T-helper 2 cell treated with Interferon-gamma antibody and Interleukin-4, amounts not matched to agents 100 ng/mL and 5 ng/mL, for 36 hours (primary cell): ENCODE measurements around the gene PPP1R13B. TPM values are rescaled to one million over a fixed set of nuclear protein-coding genes. Genes with fewer than 3 reads are reported as not detected.

Experiments
- intact Hi-C: fragments of 100-400 bp; cut with micrococcal nuclease; formaldehyde crosslinking; loops from one replicate; pipeline ENCODE4 v1.15.1; 2023
- total RNA-seq: library from RNA; stranded (reverse); gene quantifications from 2 replicates; pipeline ENCODE4 v1.2.3, GENCODE V29; 2022

Gene PPP1R13B
- total RNA-seq, 1 donor from 2014 or later: 8.9 TPM

DNA sequence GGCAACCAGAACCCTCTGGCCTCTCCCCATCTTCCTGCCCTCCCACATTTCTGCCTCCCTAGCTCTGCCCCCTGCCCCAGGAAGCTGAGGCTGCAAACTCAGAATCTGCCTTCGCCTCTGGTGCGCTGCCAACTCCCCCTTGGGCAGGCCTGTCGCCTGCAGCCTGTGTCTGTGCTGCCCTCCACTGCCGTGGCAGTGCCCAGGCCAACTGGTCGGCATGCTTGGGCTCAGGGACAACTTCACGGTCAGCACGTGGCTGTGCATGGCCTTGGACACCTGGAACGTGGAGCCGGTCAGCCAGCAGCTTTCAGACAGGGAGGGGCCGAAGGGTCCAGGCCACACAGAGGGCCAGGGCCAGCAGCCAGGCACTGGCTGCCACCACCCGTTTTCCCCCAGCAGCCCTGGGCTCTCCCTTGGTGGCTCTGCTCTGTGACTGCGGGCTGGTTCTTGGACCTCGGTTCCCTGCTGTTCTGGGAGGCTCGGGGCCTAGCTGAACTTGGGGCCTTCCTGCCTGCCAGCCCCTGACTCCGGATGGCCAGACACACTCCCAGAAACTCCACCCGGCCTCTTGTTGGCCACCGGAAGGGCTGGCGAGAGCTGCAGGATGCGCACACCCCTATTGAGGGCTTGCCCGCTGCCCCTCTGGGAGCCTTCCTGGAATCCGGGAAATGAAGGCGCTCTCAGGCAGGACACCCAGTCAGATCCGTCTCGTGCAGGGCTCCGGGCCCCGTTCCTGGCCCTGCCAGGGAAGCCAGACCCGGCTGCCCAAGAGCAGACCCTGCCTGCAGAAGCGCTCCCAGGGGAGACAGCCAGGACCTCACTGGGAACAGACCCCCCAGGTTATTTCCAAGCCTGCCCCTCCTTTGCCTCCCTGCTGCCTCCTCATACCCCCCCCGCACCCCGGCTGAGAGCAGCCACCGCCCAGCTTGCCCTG is 34.2 kb upstream of the PPP1R13B start:
- intact Hi-C loops: no loop called here

DNA sequence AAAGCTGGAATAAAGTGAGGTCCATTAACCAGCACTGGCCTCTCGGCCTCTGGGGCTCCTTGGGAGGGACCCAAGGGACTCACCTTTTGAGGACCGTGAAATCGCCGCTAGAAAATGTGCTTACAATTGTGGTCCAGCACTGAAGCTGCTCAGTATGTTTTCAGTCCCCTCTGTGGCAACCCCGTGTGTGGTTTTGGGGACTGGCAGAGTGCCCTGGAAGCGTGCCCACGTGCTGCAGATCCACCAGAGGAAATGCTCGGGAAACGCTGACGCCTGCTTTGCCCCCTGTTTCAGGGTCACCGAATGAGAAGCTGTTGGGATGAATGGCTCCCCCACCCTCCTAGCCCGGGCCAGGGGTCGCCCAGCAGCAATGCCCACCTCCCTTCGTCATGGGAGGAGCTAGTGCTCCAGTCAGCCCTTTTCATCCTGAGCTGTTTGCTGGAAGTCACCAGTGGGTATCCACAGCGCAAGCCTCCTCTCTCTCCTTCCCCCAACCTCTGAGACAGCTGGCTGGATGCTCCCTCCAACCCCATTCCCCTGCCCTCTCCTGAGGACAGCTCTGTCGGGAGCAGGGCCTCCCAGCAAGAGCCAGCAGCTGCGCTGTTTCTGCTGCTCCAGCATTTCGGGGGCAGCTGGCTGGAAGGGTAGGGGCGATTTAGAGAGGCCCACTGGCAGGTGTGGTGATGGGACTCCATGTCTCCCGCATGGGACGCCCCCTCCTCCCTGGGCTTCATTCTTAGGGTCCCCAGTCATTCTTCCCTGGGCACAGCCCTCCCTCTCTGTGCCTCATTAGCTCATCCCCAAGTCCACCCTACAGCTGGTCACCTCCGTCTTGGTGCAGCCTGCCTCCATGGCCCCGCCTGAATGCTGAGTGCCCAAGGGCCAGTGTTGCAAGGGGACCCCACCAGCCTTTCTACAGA is 33.2 kb upstream of the PPP1R13B start:
- intact Hi-C loops: no loop called here

DNA sequence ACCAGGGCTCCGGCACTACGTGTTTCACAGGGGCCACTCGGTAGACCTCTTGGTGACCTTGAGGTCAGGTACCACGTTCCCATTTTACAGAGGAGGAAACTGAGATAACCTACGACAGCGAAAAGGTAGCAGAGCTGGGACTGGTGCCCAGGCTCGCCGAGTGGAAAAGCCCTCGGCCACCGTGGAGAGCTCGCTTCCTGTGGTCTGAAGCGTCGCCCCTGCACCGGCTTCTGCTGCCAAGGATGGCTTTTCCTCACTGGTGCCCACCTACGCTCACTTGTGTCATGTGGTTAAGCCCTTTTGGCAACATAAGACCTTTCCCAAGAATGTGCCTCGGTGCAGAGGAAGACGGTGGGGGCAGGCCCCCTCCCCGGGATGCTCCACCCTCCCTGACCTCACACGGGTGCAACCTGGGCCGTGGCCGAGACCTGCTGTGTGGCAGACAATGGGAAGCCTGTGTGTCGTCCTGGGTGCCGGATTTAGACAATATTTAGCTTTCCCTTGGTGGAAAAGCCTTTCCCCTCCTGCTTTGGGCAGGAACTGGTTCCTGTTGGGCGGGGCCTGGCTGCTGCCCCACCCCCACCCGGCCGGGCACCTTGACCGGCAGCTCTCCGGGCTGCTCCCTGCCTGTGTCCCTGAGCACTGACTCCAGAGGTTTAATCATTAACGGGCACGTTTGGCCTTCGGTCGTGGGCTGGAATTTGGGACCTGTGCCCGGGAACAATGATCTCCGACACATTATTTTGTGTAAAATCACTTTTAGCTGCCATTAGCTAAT is 32.4 kb upstream of the PPP1R13B start:
- intact Hi-C loops: no loop called here

DNA sequence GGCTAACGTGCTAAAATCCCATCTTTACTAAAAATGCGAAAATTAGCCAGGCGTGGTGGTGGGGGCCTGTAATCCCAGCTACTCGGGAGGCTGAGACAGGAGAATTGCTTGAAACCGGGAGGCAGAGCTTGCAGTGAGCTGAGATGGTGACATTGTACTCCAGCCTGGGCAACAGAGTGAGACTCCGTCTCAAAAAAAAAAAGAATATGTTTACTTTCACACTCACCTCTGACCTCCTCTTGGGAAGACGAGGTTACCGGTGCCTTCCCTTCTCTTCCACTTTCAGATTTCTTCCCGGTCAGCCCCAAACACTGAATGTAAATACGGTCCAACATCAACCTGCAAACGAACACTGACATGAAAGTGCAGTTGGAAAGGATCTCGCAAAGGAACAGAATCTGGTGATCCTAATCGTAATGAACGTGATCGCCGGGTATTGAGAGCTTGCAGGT is 31.8 kb upstream of the PPP1R13B start:
- intact Hi-C loops: no loop called here

DNA sequence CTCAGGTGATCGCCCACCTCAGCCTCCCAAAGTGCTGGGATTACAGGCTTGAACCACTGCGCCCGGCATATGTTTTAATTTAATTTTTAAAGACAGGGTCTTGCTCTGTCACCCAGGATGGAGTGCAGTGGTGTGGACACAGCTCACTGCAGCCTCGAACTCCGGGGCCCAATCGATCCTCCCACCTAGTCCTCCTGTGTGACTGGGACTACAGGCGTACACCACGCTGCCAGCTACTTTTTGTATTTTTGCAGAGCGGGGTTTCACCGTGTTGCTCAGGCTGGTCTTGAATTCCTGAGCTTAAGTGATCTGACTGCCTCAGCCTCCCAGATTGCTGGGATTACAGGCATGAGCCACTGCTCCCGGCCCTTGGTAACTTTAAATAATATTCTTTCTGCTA is 30.8 kb upstream of the PPP1R13B start:
- intact Hi-C loops: no loop called here

DNA sequence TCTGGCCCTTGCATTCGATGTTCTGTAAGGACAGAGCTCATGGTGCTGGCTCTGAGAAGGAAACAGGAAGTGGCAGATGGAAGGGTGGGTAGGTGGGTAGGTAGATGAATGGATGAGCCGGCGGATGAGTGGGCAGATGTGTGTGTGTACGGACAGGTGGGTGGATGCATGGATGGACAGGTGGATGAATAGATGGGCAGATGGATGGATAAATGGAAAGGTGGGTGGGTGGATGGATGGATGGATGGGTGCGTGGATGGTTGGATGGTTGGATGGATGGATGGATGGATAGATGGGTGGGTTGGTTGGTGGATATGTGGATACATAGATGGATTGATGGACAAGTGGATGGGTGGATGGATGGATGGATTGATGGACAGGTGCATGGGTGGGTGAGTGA is 27.6 kb upstream of the PPP1R13B start:
- intact Hi-C loops: no loop called here

DNA sequence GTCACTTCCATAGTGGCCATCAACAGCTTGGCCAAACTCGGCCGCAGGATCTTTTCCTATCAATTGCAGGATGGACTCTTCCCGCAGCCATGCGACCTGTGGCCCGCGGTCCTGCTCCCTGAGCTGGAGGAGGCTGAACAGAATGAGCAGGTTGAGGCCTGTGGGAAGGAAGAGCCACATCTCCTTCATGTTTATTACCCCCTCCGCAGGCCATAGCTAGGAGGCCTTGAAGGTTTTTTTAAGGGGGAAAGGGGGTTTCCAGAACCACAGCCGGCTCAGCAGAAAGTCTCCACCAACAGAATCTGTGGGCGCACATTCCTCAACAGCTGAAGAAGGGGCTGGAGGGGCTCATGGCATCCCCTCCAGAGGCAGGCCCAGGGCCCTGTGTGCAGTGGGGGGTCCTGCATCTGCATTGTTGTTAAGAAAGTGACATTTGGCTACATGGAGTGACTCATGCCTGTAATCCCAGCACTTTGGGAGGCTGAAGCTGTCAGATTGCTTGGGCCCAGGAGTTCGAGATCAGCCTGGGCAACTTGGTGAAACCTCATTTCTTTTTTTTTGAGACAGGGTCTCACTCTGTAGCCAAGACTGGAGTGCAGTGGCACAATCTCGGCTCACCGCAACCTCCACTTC is 25.2 kb upstream of the PPP1R13B start:
- intact Hi-C loops: loop anchor here (1.0 kb wide), 1 partner anchor 25 kb away; the partner anchor contains the start of gene PPP1R13B

DNA sequence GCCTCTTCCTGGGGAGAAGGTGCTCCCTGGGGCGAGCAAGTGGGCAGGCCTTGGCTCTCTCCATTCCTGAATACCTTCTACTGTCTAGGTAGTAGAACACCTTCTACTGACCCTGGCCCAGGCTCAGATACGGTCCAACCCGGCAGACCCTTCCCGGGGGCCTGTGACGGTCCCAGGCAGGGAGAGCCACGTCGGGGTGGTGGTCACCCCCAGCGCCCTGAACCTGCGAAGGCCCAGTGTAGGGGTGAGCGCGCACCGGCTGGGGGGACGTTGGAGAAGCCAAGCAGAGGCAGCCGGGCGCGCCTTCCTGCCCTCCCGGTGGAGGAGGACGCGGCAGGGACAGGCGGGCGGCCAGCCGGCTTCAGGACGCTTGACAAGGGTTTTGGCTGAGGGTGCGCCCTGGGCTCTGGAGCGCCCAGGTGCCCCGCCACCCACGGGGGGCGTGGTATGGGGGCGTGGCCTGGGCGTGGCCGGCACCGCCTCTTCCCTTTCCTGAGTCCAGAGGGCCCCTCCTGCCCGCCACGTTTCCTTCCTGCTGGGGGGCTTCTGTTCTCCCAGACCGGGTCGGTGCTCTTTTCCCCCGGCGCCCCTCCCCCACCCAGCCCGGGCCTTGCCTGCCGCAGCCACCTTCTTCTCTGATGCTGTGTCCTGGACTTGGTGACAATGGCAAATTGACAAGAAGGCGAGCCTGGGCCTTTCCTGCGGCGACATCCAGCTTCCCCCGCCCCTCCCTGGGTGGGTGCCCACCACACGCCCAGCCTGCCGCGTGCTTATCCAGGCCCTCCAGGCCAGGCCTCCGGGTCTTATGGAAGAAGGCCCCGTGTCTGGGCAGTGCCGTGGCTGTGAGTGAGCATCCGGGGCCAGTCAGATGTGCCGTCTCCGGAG is 24.5 kb upstream of the PPP1R13B start:
- intact Hi-C loops: loop anchor here (1.0 kb wide), 1 partner anchor 25 kb away; the partner anchor contains the start of gene PPP1R13B

DNA sequence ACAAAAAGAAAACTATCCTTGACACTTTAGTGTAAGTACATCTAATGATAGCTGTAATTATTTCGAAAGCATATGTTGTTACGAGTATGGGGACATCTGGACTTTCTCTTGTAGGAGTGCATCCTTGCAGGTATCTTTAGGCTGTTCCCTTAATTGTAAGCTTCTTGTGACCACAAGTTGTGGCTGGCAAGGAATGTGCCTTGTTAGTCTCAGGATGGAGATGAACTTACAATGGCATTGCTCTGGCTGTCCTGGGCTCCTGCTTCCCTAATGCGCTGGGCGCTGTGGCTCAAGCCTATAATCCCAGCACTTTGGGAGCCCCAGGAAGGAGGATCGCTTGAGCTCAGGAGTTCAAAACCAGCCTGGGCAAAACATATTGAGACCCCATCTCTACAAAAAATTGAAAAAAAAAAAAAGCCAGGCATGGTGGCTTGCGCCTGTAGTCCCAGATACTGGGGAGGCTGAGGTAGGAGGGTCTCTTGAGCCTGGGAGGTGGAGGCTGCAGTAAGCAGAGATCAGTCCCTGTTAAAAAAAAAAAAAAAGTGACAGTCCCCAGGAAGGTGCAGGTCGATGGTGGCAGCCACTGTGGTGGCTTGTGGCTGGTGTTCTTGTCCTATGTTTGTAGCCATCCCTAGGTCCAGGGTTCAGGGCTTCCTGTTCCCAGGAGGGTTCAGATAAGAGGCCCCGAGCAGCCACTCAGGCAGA is 23.7 kb upstream of the PPP1R13B start:
- intact Hi-C loops: no loop called here

DNA sequence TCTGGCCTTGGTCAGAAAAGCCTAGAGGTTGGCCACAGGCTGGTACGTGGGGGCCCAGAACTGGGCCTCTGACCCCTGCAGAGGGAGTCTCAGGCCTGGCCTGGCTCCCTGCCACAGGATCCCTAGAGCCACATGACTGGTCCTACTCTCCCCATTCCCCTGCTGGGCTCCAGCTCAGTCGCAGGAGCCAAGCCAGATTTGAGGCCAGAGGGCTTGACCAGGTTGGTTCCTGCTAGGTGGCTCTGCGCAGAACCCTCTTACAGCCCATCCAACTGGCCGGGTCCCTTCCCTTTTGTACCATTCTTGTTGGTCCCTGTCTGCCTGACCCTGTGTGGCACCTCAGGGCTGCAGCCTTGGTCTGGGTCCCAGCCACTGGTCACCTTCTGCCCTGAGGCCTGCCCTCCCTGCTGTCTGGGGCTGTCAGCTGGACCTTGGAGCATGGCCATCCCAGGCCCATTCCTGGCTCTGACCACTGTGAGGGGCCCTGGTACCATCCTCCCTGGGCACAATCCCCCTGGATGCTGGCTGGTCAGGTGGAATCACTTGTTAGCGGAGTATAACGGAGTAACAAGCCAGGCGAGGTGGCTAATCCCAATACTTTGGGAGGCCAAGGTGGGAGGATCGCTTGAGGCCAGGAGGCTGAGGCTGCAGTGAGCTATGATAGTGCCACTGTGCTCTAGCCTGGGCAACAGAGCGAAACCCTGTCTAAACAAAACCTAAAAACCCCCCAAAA is 22.9 kb upstream of the PPP1R13B start:
- intact Hi-C loops: no loop called here

DNA sequence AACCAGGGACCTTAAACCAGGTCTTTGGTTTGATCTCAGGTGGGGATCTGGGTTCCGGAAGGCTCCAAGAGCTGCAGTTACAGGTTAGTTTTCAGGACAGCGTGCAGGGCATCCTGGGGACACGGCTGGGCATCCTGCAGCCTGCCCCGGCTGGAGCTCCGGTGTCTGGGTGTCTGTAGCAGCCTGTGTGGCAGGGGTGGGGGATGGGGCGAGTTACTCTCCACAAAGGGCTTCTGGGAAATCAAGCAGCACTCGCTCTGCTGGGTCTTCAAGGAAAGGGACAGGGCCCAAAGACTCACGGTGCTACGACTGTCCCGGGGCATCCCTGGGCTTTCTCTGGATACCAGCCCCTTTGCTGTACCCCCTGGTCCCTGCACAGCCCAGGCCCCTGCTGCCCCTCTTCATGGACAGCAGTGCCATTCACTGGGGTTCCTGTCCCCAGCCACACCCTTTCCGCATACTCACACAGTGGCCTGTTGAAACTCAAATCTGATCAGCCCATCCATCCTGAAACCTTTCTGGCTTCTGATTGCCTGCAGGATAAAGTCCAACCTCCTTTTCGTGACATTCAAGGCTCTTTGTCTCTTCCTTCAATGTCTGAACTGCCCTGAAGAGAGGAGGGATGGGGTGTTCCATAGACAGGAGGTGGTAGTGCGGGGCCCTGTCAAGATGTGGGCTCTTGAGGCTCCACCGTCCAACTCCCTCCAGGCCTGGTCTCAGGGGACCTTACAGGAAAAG is 22.2 kb upstream of the PPP1R13B start:
- intact Hi-C loops: no loop called here

DNA sequence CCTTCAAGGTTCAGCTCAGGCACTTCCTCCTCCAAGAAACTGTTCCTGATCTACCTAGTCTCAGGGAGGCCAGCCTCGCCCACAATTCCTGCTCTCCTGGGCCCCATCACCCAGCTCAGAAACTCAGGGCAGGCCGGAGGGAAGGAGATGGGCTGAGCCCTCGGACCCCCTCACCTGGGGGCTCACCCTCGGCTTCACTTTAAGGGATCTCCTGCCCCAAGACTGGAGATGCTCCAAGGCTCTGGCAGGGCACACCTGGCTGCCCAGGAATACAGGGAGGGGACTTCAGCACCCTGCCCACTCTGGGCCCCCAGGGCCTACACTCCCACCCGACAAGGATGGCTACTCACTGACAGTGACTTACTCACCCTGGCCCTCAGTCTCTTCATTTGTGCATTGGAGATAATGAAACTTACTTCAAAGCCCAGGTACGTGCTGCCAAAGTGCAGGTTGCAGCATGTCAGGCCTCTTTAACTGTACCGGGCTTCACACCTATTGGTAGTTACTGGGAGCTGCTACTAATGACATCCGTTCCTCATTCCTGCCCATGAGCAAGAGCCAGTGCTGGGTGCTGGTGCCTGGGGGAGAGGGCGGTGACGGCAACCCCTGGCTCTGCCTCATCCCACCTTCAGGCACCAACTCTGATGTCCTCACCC is 21.0 kb upstream of the PPP1R13B start:
- intact Hi-C loops: no loop called here

DNA sequence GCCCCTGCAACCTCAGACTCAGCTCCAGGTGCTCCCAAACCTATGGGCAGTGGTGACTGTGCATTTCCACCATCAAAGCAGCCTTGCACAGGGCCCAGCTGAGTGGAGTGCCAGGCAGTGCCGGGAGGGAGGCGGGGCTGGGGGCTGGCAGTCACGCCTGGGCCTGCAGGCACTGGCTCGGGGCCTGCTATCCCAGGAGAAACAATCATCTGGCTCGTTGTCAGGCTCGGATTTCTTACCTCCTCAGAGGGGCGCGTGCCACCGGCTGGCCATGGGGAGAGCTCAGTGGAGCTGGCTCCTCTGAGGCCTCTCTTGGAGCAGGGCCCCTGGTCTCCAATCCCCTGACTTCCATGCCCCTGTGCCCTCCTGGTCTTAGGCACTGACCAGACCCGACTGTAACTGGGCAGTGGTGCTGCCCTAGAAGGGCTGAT is 20.2 kb upstream of the PPP1R13B start:
- intact Hi-C loops: no loop called here

DNA sequence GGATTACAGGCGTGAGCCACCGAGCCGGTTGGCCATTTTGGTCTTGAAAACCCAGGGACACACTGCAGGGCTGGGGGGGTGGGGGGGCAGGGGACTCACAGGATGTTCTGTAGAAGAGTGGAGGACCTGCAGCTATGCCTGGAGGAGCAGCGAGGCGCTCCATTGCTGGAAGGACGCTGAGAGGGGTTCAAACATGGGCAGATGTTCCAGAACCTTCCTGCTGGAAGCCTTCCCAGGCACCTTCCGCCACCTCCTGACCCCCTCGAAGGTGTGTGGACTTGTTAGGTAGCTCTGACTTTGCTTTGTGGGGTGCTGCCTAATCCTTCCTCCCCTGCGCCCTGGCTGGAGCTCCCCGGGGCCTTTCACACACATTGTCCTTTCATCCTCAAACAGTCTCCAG is 19.6 kb upstream of the PPP1R13B start:
- intact Hi-C loops: no loop called here

DNA sequence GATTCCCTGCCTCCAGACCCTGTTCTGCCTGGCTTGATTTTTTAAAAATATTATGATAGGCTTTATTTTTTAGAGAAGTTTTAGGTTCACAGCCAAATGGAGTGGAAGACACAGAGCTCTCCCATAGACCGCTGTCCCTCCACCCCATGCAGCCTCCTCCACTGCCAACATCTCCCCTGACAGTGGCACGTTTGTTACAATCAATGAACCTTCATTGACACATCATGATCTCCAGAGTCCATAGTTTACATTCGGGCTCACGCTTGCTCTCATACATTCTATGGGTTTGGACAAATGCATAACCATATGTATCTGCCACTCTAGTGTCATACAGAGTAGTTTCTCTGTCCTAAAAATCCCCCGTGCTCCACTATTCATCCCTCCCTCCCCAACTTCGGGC is 15.9 kb upstream of the PPP1R13B start:
- intact Hi-C loops: no loop called here

DNA sequence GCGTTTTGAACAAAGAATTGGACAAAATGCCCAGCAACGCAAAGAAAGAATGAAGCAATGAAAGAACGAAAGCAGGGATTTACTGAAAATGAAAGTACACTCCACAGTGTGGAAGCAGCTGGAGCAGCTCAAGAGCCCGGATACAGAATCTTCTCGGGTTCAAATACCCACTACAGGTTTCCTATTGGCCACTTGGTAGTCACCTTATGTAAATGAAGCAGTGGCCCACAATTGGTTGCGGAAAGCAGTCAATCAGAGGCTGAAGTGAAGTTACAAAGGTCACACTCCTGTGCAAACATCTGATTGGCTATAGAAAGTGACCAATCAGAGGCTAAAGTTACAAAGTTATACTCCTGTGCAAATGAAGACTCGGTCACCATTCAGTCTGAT is 15.0 kb upstream of the PPP1R13B start:
- intact Hi-C loops: no loop called here
